CD4-positive, alpha-beta T cell treated with Interleukin-17A for 1 hour (primary cell): ENCODE data around the gene BRD3OS.

Source experiments
- DNase-seq: peaks from one replicate; pipeline ENCODE4 v3.0.0-alpha.2; 2020

BRD3OS gene

DNA sequence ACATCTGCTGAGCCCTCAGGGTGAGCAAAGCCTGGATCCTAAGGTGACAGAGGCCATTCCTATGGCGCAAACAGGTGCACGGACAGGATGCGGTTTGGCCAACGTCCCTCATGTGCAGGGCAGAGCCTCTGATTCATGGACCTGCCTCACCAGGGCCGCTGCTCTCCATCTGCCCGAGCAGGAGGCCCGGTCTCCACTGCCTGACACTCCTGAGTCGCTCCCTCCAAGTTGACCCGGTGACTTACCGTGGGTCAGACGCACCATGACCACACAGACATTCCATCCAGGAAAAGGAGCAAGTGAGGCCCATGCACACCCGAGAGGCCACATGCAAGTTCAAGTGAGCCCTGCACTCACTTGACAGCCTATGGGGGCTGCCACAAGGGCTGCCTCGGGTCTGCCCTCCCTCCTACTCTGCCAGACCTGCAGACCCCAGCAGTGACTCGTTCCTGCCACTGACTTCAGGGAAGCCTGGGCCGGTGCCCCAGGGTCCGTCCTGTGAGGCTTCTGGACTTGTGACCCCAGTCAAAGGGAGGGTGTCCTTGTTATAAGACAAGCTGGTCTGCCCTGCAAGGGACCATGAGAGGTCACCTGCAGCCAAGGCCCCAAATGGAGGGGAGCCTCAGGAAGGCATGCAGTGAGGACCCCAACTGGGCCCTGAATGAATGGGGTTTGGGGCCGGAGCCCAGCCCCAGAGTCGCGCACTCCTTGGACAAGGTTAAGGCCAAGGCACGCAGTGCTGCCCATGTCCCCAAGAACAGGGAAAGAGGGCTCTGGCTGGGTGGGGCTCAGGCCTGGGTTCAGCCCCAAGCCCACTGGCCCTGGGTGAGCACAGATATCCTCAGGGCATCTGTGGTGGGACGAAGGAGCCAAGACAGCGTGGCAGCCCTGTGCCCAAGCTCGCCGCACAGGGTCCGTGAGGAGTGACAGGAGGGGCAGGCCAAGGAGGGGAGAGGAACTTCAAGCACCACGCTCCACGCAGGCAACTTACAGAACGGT, 10.1 kb downstream of the BRD3OS start:
- DNase-seq = no peak

DNA sequence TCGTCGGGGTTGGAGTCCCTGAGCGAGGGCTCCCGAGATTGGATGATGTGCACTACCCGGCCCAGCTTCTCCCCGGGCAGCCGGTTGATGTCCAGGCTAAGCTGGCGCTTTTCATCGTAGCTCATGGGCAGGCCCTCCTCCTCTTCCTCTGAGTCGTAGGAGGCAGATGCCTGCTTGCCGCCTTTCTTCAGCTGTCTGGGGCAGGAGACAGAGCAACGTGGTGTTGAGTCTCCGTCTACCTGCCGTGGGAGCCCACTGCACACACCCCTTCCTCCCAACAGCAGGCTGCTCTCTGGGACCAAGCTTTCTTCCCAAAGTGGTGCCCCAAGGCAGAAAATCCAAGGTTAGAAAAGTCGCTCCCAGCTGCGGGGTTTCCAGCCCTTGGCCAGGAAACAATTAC, 10.8 kb downstream of the BRD3OS start:
- no peak for DNase-seq

DNA sequence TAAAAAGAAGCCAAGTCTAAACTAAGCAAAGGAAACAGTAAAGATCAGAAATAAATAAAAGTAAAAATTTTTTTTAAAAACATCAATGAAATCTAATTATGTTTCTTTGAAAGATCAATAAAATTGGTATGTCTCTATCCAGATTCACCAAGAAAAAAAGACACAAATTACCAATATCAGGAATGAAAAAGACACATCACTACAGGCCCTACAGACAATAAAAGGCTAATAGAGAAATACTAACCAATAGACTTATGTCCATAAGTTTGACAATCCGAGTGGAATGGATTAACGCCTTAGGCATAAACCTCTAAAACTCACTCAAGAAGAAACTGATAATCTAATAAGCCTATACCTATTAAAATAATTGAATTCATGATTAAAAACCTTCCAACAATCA, 12.4 kb downstream of the BRD3OS start:
- no peak for DNase-seq

DNA sequence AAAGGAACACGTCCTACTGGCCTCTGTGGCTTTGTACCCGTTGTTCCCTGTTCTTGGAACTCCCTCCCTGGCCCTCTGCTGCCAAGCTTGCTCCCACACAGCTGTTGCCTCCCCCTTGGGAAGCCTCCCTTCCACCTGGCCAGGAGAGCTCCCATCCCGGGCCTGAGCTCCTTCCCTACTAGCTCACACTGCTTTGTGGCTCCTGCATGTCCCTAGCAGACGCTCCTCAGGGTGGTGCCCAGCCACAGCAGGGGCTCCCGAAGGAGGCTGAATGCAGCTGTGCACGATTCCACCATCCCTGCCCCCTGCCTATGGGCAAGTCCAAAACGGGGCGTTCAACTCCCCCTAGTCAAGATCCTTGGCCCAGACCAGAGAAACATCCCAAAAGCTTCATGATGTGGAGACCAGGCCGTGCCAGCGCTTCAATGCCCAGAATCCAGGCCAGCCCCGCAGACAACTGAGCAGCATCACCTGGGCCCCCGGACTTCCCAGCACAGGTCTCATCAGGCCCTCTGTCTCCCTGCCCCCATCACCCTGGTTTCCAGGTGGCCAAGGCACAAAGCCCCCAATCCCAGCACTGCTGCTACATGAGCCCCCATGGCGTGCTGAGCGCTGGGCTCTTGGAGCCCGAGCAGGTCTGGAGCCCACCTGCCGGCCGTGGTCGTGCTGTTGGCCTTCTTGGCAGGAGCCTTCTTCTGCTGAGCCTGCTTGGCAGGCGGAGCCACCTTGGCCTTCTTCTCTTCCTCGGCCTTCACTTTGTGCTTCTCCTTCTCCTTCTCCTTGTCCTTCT, 14.3 kb downstream of the BRD3OS start:
- DNase-seq = no peak

DNA sequence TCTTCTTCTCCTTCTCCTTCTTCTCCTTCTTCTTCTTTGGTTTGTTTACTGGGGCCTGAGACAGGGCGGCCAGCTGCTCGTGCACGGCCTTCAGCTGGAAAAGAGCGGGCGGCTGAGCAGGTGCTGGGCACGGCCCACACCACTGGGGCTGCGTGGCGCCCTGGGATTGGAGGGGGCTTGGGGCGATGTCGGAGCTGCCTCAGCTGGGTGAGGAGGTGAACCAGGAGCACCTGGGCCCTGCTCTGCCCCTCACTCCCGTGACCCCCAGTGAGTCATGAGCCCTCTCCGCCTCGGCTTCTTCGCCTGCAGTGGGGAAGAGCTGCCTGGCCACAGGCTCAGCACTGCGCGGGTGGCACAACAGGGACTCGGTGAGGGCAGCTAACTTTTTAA, 14.9 kb downstream of the BRD3OS start:
- no peak for DNase-seq

DNA sequence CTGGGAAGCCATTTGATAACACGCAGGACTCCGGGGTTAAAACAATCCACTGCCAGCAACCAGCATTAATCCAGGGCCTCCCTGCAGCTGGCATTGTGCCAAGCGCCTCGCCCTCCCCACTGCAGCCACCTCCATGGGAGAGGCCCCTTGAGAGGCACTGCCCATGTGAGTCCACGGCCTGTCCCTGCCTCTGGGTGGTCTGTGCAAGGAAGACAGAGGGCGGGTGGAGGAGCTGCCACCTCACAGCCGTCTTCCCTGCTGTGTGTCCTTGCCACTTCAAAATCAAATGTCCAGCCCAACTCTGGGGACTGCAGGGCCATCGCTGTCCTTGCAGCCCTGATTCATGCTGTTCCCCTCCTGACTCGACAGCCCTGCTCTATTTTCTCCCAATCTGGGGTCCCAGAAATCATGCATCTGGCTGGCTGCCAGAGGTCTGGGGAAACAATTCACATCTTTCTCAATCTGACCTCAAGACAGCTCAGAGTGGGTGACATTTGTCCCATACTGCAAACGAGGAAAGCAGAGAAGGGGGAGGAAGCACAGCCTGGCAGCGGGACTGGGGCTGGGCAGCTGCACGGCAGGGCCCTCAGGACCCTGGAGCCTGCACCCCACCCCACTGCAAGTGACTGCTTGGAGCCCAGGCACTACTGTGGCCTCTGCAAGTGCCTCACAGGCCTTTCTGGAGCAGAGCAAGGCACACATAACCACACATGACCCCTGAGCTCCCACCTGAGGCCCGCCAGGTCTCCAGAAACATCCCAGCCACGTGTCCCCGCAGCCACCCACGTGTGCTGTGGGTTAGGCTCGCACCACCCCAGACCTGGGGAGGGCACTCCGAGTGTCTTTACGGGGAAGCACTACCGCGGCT, 15.7 kb downstream of the BRD3OS start:
- no peak for DNase-seq

DNA sequence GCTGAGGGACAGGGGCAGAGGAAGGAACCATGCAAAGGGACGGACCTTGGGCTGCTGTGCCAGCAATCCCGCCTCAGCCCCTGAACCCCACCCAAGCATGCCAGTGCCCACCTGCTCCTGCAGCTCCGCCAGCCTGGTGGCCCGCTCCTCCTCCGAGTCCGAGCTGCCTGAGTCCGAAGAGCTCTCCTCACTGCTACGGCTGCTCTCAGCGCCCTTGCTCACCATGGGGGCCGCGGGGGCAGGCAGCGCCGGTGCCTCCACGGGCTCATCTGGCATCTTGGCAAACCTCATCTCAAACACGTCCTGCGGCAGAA, 16.3 kb downstream of the BRD3OS start:
- DNase-seq = no peak

DNA sequence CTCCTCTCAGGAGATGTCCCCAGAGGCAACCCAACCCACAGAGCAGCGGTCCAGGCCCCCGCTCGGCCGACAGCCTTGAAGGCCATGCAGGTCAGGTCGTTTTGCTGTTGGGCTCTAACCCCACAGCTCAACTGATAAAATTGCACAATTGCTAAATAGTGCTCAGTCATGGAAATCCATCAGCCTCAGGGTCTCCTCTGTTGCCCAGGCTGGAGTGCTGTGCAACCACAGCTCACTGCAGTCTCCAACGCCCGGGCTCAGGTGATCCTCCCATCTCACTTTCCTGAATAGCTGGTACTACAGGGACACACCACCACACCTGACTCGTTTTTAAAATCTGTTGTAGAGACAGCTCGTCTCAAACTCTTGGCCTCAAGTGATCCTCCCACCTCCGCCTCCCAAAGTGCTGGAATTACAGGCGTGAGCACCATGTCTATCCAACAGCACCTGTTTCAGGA, 18.3 kb downstream of the BRD3OS start:
- DNase-seq = no peak

DNA sequence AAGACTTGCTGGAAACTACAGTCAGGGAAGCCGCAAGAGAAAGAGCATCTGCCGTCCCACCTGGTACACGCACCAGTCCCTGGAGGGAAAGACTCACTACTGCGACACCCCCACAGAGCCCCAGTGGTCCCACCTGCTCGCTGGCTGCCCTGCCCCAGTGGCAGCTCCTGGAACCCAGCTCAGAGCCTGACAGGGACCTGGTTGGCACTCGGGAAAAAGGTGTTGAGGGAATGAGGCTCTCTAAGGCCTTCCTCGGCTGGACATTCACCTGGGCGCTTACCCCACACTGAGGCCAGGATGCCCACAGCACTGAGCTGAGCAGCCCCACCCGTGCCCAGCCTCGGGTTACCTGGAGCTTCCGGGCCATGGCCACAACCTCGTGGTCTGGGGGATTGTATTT, 19.7 kb downstream of the BRD3OS start:
- no peak for DNase-seq

DNA sequence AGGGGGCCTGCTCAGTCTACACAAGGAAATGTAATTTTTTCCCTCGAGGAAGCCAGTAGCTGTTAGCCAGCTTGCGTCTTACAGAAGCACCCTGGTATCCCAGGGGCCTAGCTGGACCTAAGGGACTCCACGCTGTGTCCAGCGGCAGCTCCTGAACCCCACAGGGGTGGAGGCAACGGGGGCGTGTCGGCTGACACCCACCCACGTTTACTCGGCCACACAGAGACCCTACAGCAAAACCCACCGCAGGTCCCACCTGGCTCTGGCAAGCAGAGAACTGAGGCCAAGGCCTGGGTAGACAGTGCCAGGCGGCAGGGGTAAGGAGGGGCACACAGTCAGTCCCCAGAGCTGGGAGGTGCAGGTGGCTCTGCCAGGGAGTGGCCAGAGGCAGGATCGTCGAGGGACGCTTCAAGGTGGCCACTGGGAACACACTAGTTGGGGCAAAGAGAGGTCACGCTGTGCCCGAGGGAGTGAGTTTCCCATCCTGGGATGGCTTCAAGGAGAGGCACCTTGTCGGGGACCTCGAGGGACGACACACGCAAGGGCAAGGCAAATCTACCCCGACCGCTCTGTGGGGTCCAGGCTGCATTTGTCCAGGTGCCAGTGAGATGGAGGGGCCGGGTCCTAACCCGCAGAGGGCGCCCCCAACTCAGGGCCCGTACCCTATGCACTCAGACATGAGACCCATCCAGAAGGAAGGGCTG, 20.7 kb downstream of the BRD3OS start:
- DNase-seq = no peak

DNA sequence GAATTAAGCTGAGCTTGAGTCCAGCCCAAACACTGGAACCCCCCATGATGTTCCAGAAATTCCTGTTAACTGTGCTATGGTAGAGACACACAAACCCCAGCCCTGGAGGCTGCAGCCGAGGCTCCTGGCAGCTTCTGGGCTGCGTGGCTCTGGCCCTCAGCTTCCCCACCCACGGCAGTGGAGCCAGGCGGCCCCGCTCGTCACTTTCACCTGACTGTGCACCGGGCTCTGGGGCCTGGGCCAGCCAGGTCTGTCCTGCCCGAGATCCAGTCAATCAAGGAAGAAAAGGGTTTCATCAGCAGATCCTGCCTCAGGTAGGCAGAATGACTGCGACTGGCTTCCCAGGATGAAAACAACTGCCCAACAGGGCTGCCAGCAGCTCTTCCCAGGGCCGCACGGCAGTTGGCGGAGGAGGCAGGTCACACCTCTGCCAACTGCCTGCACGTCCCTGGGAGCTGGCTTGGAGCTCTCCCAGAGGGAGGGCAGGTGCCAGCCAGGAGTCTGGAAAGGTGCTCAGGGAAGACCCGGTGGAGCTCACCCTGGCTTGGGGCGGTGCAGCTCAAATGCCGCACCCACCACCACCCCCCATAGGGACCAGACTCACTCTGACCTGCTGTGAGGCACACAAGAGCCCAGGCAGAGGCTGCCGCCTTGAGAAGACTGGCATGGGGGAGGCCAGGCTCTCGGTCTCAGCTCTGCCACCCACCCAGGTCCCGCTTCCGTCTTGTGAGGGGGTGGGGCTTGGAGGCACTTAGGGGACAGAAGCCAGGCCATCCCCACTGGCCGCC, 21.8 kb downstream of the BRD3OS start:
- DNase-seq = no peak

DNA sequence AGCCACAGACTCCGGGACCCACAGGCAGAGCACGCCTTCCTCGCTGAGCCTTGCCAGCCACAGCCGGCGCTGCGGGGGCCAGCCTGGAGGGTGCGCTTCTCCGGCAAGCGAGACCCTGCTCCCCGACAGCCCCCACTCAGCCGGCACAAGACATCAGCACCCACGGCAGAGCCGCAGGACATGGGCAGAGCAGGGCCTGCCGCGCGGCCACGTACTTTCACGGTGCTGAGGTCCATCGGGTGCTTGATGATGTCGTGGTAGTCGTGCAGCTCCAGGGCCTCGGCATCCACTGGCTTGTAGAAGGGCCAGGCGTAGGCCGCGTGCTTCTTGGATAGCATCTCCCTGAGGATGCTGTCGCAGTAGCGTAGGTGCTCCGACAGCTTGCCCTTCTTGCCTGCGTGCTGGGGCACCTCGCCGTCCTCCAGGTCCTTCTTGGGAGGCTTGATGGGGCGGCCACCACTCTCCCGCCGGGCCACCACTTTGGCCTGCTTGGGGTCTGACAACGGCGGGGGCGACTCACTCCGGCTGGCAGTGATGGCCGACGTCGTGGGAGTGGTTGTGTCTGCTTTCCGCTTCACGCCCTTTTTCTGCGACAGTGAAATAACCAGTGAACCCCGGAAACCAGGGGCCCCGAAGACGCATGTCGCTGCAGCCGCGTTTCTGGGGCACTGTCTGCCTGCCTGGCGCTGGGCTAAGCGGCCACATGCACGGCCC, 22.7 kb downstream of the BRD3OS start:
- DNase-seq = no peak

DNA sequence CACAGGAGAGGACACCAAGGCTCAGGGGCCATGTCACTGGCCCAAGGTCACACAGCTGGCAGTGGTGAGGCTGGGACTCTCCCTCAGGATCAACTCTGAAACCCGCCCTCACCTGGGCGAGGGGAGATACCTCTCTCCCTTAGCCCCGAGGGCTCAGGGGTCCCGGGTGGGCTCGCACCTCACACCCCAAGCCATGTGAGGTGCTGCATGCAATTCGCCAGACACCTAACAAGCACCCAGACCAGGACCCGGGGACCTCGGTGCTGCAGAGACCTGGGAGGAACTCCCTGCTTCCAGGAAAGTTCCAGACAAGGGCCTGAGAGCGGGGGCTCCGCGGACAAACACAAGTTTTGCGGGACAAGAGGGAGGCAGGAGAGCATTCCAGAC, 23.3 kb downstream of the BRD3OS start:
- DNase-seq = no peak

DNA sequence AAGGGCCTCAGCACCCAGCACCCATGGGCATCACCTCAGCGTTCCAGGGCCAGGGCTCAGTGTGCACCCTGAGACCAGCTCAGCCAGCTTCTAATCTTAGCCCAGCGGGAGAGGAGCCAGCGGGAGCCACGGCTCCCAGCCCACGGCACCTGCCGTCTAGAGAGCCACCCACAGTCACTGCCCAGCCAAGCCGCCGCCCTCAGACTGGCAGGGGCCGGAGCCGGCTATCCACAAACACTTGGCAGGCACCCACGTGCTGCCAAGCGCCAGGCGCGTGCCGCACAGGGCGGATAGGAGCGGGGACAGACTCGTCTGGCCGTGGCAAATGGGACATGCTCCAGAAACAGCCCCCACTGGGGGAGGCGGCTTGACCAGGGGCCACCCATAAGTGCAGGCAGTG, 24.0 kb downstream of the BRD3OS start:
- DNase-seq = no peak

DNA sequence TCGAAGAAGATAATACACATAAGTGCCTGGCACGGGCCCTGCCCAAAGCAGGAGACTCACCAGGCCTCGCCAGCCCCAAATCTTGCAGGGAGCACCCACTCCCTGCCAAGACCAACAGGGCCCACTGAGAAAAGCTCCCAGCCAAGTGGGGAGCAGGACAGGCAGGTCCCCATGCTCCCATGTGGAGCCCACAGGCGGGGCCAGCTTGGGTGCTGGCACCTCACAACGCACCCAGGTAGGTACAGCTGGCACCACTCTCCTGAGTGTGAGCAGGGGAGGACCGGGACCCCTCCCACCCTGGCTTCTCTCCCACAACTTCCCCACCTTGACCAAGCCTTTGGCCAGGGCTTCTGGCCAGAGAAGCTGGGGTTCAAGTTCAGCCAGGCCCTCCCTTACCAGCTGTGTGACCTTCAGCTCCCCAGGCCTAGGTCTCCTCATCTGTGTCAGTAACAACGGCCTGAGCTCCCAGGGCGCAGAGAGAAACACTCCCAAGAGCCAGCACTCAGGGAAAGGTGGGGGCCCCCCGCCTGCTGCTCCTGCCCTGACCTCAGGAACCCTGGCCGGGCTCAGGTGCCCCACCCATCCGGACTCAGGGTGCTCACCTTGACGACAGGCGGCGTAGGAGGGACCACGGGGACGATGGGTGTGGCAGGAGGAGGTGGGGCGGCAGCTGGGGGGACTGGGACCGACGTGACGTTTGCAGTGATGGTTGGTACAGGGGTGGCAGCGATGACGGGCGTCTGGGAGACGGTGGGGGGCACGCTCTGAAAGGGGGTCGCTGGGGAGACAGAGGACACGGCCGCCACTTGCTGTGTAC, 24.7 kb downstream of the BRD3OS start:
- DNase-seq = no peak

DNA sequence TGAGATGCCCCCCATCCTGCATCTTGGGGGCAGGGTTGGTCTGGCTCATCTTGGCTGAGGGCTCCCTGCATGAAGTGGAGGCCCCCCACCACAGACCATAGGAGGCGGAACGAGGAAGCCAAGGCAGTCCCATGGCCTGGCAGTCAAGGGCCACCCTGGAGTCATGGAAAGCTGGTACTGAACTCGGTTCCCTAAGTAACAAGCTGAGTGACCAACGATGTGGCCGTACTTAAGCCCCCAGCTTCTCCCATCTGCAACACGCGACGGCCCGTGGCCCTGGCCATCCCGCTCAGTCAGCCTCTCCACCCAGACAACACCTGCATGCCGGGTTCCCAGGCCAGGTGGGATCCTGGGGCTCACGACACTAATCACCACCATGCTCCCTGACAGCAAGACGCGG, 25.4 kb downstream of the BRD3OS start:
- no peak for DNase-seq

DNA sequence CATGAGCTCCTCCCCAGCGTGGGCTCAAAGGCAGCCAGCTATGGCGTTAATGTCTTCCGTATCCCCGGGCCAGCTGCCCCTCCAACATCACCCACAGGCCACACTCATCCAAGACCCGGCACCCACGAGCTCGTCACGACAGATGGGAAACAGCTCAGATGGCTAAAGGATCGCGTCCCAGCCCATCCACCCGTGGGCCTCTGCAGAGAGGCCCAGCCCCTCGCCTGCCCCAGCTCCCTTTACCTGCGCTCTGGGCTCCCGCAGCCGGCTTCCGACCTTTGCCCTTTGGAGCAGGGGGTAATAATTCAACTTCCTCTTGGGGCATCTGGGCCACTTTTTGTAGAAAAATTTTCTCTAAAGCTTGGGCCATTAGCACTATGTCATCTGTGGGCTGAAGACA, 26.0 kb downstream of the BRD3OS start:
- no peak for DNase-seq

DNA sequence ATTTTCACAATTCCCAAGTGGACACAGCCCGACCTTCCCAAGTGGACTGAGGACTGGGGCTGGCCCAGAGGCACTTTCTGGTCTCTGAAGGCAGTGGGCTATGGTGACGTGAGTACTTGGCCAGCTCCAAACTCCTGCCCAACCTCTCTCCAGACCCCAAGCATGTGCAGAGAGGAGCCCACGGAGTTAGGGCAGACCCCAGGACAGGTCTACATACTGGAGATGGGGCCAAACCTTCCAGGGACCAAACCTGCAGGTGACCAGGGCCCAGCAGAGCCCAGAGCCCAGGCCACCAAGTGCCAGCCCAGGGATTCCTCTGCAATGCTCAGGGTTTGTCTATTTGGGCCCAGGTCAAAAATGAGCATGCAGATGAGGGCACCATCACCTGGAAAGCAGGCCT, 27.2 kb downstream of the BRD3OS start:
- no peak for DNase-seq

DNA sequence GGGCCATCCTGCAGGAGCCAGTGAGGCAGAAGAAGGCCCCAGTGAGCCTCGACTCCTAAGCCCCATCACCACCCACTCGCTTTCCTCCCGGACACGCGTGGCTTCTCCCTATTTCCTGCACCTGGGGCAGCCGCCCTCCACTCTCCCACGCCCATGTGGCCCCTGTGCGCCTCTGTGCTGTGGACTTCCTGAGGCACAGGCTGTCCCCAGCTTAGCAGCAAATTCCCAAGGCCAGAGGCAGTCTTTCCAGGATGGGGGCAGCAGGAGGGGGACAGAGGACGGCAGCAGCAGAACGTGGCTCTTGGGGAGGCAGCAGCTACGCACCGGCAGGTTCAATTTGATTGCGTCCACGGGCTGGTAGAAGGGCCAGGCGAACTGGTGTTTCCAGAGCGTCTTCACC, 27.7 kb downstream of the BRD3OS start:
- no peak for DNase-seq

DNA sequence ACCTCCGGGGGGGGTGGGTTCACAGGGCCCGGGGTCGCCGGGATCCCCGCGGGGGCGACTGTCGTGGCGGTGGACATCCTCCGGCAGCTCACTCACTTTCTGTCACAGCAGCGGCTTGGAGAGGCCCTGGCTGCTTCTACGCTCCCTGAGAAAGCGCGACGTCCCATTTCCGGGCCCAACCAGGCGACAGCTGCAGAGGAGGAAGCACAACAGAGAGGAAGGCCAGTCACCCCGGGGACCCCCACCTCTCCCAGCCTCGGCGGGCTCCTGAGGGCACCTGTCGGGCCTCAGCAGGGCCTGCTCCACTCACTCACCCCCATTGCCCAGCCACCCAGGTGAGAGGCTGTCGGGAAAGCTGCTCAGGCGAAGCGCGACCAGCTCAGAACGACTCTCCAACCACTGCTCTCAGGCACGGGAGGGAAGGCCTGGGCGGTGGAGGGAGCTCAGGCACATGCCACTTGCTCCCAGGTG, 28.2 kb downstream of the BRD3OS start:
- no peak for DNase-seq
